ENCODE data around the gene FAM20A. TPM values are rescaled to one million over a fixed set of nuclear protein-coding genes. Genes with fewer than 3 reads are reported as not detected.

The FAM20A gene
- total RNA-seq, 1 donor from 2014 or later: 2.9 TPM

- Histone ChIP-seq H3K27ac (replicated peaks) (peak overlapping the region; percentile 97), H3K27me3 (ENCODE audit: low read depth) (no peaks in the 10 kb centered on the region), H3K36me3 (peaks cover 29% of the 10 kb centered on the region), H3K9me3 (replicated peaks) (no peaks in the 10 kb centered on the region), H3K4me3 (peak overlapping the region; percentile 76), H3K4me1 (peaks cover 90% of the 10 kb centered on the region)
- no peak for DNase-seq
- TF ChIP-seq, protein P1, sequence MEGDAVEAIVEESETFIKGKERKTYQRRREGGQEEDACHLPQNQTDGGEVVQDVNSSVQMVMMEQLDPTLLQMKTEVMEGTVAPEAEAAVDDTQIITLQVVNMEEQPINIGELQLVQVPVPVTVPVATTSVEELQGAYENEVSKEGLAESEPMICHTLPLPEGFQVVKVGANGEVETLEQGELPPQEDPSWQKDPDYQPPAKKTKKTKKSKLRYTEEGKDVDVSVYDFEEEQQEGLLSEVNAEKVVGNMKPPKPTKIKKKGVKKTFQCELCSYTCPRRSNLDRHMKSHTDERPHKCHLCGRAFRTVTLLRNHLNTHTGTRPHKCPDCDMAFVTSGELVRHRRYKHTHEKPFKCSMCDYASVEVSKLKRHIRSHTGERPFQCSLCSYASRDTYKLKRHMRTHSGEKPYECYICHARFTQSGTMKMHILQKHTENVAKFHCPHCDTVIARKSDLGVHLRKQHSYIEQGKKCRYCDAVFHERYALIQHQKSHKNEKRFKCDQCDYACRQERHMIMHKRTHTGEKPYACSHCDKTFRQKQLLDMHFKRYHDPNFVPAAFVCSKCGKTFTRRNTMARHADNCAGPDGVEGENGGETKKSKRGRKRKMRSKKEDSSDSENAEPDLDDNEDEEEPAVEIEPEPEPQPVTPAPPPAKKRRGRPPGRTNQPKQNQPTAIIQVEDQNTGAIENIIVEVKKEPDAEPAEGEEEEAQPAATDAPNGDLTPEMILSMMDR (IDR thresholded peaks at IDR 0.05; ENCODE audit: borderline replicate concordance): no peak
- intact Hi-C loops (cut with micrococcal nuclease): no loop called here
Observed at GRCh38 chr17:68512960-68513474, 88.2 kb downstream of the FAM20A start.

GRCh38 chr17:68512247-68512959 lies 88.8 kb downstream of the FAM20A start, which contains the start of gene PRKAR1A:
Gene PRKAR1A, plus strand, starts transcription at chr17:68512430. Its CDS starts 2,970 bp downstream, at chr17:68515400.
- peak within 1 kb of the TSS; percentile 97 for H3K27ac ChIP-seq (replicated peaks)
- H3K27me3 ChIP-seq (ENCODE audit: low read depth): no peaks in the 10 kb centered on the region
- TF ChIP-seq, protein P1 (IDR thresholded peaks at IDR 0.05; ENCODE audit: borderline replicate concordance): peak; percentile 32
- H3K4me1 ChIP-seq: peaks cover 84% of the 10 kb centered on the region
- peak within 1 kb of the TSS; percentile 76 for H3K4me3 ChIP-seq
- peaks cover 23% of the 10 kb centered on the region for H3K36me3 ChIP-seq
- H3K9me3 ChIP-seq (replicated peaks): no peaks in the 10 kb centered on the region
- intact Hi-C loops (cut with micrococcal nuclease): no loop called here
- DNase-seq: peak; percentile 95

DNA sequence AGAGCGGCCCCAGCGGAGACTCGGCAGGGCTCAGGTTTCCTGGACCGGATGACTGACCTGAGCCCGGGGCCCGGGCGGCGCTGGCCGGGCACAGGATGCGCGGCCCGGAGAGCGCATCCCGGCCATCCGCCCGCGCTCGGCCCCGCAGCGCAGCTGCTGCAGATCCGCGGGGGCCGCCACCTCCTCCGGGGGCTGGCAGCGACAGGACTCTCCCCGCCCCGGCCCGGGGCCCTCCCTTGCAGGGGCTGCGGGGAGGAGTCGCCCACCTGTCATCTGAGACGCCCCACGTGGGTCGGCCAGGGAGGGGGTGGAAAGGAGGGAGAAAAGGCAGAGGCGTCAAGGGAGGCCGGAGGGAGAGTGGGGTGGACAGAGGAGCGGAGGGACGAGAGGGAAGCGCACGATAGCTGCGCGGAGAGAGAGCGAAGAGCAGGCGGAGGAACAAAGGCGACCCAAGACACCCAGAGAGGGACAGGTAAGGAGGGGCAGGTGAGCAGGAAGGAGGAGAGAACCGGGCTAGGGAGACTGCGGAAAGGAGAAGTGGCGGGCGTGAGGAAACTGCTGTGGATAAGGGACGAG lies 89.4 kb downstream of the FAM20A start:
- Histone ChIP-seq H3K4me1 (peaks cover 77% of the 10 kb centered on the region), H3K36me3 (peaks cover 16% of the 10 kb centered on the region), H3K27ac (replicated peaks) (peak overlapping the region; percentile 97), H3K4me3 (peak overlapping the region; percentile 76), H3K27me3 (ENCODE audit: low read depth) (no peaks in the 10 kb centered on the region), H3K9me3 (replicated peaks) (no peaks in the 10 kb centered on the region)
- intact Hi-C loops (cut with micrococcal nuclease): no loop called here
- TF ChIP-seq, protein P1 (IDR thresholded peaks at IDR 0.05; ENCODE audit: borderline replicate concordance): no peak
- peak; percentile 85 for DNase-seq

- no peak for DNase-seq
- Histone ChIP-seq H3K9me3 (replicated peaks) (no peaks in the 10 kb centered on the region), H3K4me1 (peaks cover 72% of the 10 kb centered on the region), H3K36me3 (peaks cover 12% of the 10 kb centered on the region), H3K27me3 (ENCODE audit: low read depth) (no peaks in the 10 kb centered on the region), H3K27ac (replicated peaks) (peak overlapping the region; percentile 97), H3K4me3 (peak overlapping the region; percentile 76)
- intact Hi-C loops (cut with micrococcal nuclease): no loop called here
- TF ChIP-seq, protein P1 (IDR thresholded peaks at IDR 0.05; ENCODE audit: borderline replicate concordance): peak; percentile 34
Observed at GRCh38 chr17:68511254-68511670, 89.9 kb downstream of the FAM20A start.

GRCh38 chr17:68509141-68510057 lies 91.8 kb downstream of the FAM20A start:
- H3K4me3 ChIP-seq: no peak overlapping the region
- peaks cover 54% of the 10 kb centered on the region for H3K4me1 ChIP-seq
- no peaks in the 10 kb centered on the region for H3K36me3 ChIP-seq
- H3K9me3 ChIP-seq (replicated peaks): no peaks in the 10 kb centered on the region
- DNase-seq: peak; percentile 68
- no peaks in the 10 kb centered on the region for H3K27me3 ChIP-seq (ENCODE audit: low read depth)
- H3K27ac ChIP-seq (replicated peaks): peak overlapping the region; percentile 97
- TF ChIP-seq, protein P1 (IDR thresholded peaks at IDR 0.05; ENCODE audit: borderline replicate concordance): no peak
- intact Hi-C loops (cut with micrococcal nuclease): no loop called here
